ENCODE measurements around the gene USP8. TPM values are rescaled to one million over a fixed set of nuclear protein-coding genes. Genes with fewer than 3 reads are reported as not detected.

The USP8 gene
- total RNA-seq, 1 donor = 61.2 TPM

- Histone ChIP-seq H3K9me3 (ENCODE audit: low read depth, low read length) (no peaks in the 10 kb centered on the region), H3K4me3 (ENCODE audit: insufficient read depth, low read length) (no peak overlapping the region), H4K20me1 (ENCODE audit: insufficient read depth, low read length) (peaks cover 25% of the 10 kb centered on the region), H3K27ac (ENCODE audit: low read depth, low read length) (no peak overlapping the region), H3K36me3 (ENCODE audit: insufficient read depth, low read length) (peaks cover 10% of the 10 kb centered on the region), H2AFZ (ENCODE audit: low read length) (no peak overlapping the region), H3K27me3 (ENCODE audit: insufficient read depth, low read length) (no peaks in the 10 kb centered on the region), H3K4me1 (ENCODE audit: insufficient read depth, low read length) (peaks cover 8% of the 10 kb centered on the region), H3K79me2 (ENCODE audit: insufficient read depth, low read length) (peaks cover 97% of the 10 kb centered on the region), H3K4me2 (ENCODE audit: insufficient read depth, low read length) (peak overlapping the region; percentile 22)
- TF ChIP-seq, protein P1, sequence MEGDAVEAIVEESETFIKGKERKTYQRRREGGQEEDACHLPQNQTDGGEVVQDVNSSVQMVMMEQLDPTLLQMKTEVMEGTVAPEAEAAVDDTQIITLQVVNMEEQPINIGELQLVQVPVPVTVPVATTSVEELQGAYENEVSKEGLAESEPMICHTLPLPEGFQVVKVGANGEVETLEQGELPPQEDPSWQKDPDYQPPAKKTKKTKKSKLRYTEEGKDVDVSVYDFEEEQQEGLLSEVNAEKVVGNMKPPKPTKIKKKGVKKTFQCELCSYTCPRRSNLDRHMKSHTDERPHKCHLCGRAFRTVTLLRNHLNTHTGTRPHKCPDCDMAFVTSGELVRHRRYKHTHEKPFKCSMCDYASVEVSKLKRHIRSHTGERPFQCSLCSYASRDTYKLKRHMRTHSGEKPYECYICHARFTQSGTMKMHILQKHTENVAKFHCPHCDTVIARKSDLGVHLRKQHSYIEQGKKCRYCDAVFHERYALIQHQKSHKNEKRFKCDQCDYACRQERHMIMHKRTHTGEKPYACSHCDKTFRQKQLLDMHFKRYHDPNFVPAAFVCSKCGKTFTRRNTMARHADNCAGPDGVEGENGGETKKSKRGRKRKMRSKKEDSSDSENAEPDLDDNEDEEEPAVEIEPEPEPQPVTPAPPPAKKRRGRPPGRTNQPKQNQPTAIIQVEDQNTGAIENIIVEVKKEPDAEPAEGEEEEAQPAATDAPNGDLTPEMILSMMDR (IDR thresholded peaks at IDR 0.05; ENCODE audit: extremely low read depth, low read depth, low read length) = no peak
- DNase-seq (ENCODE audit: insufficient read length, low spot score, missing footprints) = no peak
Measured at GRCh38 chr15:50431204-50431603, 7.0 kb downstream of the USP8 start.

DNA sequence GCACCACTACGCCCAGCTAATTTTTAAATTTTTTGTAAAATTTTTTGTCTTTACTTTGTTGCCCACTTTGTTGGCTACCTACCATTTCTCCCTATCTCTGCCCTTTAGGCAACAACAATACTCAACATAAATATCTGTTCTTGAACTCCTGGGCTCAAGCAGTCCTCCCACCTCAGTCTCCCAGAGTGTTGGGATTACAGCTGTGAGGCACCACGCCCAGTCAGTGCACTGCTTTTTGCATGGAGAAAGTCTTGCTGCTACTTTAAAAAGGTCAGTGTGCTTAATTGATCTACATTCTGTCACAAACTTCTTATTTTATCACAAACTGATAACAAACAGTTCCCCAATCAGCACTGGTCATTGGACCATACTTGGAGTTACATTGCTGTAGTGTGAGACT, 8.0 kb downstream of the USP8 start:
- Histone ChIP-seq H3K9me3 (ENCODE audit: low read depth, low read length) (no peaks in the 10 kb centered on the region), H3K4me1 (ENCODE audit: insufficient read depth, low read length) (peaks cover 6% of the 10 kb centered on the region), H4K20me1 (ENCODE audit: insufficient read depth, low read length) (peaks cover 24% of the 10 kb centered on the region), H2AFZ (ENCODE audit: low read length) (no peak overlapping the region), H3K36me3 (ENCODE audit: insufficient read depth, low read length) (peaks cover 6% of the 10 kb centered on the region), H3K4me3 (ENCODE audit: insufficient read depth, low read length) (no peak overlapping the region), H3K79me2 (ENCODE audit: insufficient read depth, low read length) (peaks cover 96% of the 10 kb centered on the region), H3K27me3 (ENCODE audit: insufficient read depth, low read length) (no peaks in the 10 kb centered on the region), H3K27ac (ENCODE audit: low read depth, low read length) (no peak overlapping the region), H3K4me2 (ENCODE audit: insufficient read depth, low read length) (no peak overlapping the region)
- TF ChIP-seq, protein P1 (IDR thresholded peaks at IDR 0.05; ENCODE audit: extremely low read depth, low read depth, low read length) = no peak
- DNase-seq (ENCODE audit: insufficient read length, low spot score, missing footprints) = no peak

- no peak overlapping the region for H2AFZ ChIP-seq (ENCODE audit: low read length)
- H3K9me3 ChIP-seq (ENCODE audit: low read depth, low read length) = no peaks in the 10 kb centered on the region
- TF ChIP-seq, protein P1 (IDR thresholded peaks at IDR 0.05; ENCODE audit: extremely low read depth, low read depth, low read length) = no peak
- H3K4me2 ChIP-seq (ENCODE audit: insufficient read depth, low read length) = no peak overlapping the region
- H3K4me1 ChIP-seq (ENCODE audit: insufficient read depth, low read length) = peaks cover 5% of the 10 kb centered on the region
- H3K36me3 ChIP-seq (ENCODE audit: insufficient read depth, low read length) = peaks cover 15% of the 10 kb centered on the region
- no peaks in the 10 kb centered on the region for H3K27me3 ChIP-seq (ENCODE audit: insufficient read depth, low read length)
- H3K27ac ChIP-seq (ENCODE audit: low read depth, low read length) = no peak overlapping the region
- peaks cover 24% of the 10 kb centered on the region for H4K20me1 ChIP-seq (ENCODE audit: insufficient read depth, low read length)
- no peak overlapping the region for H3K4me3 ChIP-seq (ENCODE audit: insufficient read depth, low read length)
- peaks cover 87% of the 10 kb centered on the region for H3K79me2 ChIP-seq (ENCODE audit: insufficient read depth, low read length)
- DNase-seq (ENCODE audit: insufficient read length, low spot score, missing footprints) = no peak
Measured at GRCh38 chr15:50435772-50436171, 11.6 kb downstream of the USP8 start.

- peaks cover 14% of the 10 kb centered on the region for H4K20me1 ChIP-seq (ENCODE audit: insufficient read depth, low read length)
- TF ChIP-seq, protein P1 (IDR thresholded peaks at IDR 0.05; ENCODE audit: extremely low read depth, low read depth, low read length) = no peak
- no peak for DNase-seq (ENCODE audit: insufficient read length, low spot score, missing footprints)
- no peak overlapping the region for H3K27ac ChIP-seq (ENCODE audit: low read depth, low read length)
- no peak overlapping the region for H2AFZ ChIP-seq (ENCODE audit: low read length)
- no peaks in the 10 kb centered on the region for H3K27me3 ChIP-seq (ENCODE audit: insufficient read depth, low read length)
- no peak overlapping the region for H3K4me3 ChIP-seq (ENCODE audit: insufficient read depth, low read length)
- no peaks in the 10 kb centered on the region for H3K4me1 ChIP-seq (ENCODE audit: insufficient read depth, low read length)
- no peak overlapping the region for H3K4me2 ChIP-seq (ENCODE audit: insufficient read depth, low read length)
- peaks cover 73% of the 10 kb centered on the region for H3K79me2 ChIP-seq (ENCODE audit: insufficient read depth, low read length)
- peaks cover 20% of the 10 kb centered on the region for H3K36me3 ChIP-seq (ENCODE audit: insufficient read depth, low read length)
- H3K9me3 ChIP-seq (ENCODE audit: low read depth, low read length) = no peaks in the 10 kb centered on the region
Measured at GRCh38 chr15:50438251-50438650, 14.0 kb downstream of the USP8 start.
